HepG2 (cell line): ENCODE data around the gene RGP1. TPM values are rescaled to one million over a fixed set of nuclear protein-coding genes. Genes with fewer than 3 reads are reported as not detected.

Experiments
- BRD4 ChIP-seq: sonication (generic); formaldehyde crosslinking; IDR thresholded peaks from 2 replicates; pipeline ENCODE4 v1.4.0; 2020; ENCODE audit warnings: missing genetic modification reagents
- CAMTA2 ChIP-seq: sonication (generic); formaldehyde crosslinking; IDR thresholded peaks from 2 replicates; pipeline ENCODE4 v1.4.0; 2020; ENCODE audit warnings: mild to moderate bottlenecking, missing genetic modification reagents, borderline replicate concordance
- CBX2 ChIP-seq, 2 experiments: fragments of 200-600 bp in 1 of 2; sonication (generic); formaldehyde crosslinking in 1 of 2; IDR thresholded peaks; 2 replicates each; pipeline versions ENCODE4 v1.7.0 to v1.8.1; 2018 to 2022; ENCODE audit warnings: low read depth in 2 of 2, low read length in 1 of 2, mild to moderate bottlenecking in 1 of 2, missing genetic modification reagents in 1 of 2
- DRAP1 ChIP-seq: IDR thresholded peaks from 2 replicates; pipeline ENCODE4 v1.6.1; 2016; ENCODE audit warnings: missing genetic modification reagents, missing compliant biosample characterization
- E2F5 ChIP-seq: sonication (generic); formaldehyde crosslinking; conservative IDR thresholded peaks from 2 replicates; pipeline ENCODE4 v1.4.0; 2020; ENCODE audit warnings: missing genetic modification reagents
- HCFC1 ChIP-seq: fragments of 150-350 bp; IDR thresholded peaks from 2 replicates; pipeline ENCODE4 v1.6.1; 2014; ENCODE audit warnings: low read depth, low read length
- PHF8 ChIP-seq: sonication (generic); formaldehyde crosslinking; IDR thresholded peaks from 2 replicates; pipeline ENCODE4 v1.5.0; 2020; ENCODE audit warnings: missing genetic modification reagents
- POGZ ChIP-seq: sonication (generic); formaldehyde crosslinking; IDR thresholded peaks from 2 replicates; pipeline ENCODE4 v1.4.0; 2020; ENCODE audit warnings: mild to moderate bottlenecking, missing genetic modification reagents
- RFXANK ChIP-seq: IDR thresholded peaks from 2 replicates; pipeline ENCODE4 v1.6.1; 2016
- SETDB1 ChIP-seq: sonication (generic); formaldehyde crosslinking; IDR thresholded peaks from 2 replicates; pipeline ENCODE4 v1.5.1; 2020; ENCODE audit warnings: missing genetic modification reagents, mild to moderate bottlenecking, borderline replicate concordance
- TOE1 ChIP-seq: sonication (generic); formaldehyde crosslinking; IDR thresholded peaks from 2 replicates; pipeline ENCODE4 v1.4.0; 2020; ENCODE audit warnings: mild to moderate bottlenecking, missing genetic modification reagents
- ZC3H13 ChIP-seq: sonication (generic); formaldehyde crosslinking; IDR thresholded peaks from 2 replicates; pipeline ENCODE4 v1.8.1; 2023; ENCODE audit warnings: mild to moderate bottlenecking, missing genetic modification reagents, moderate library complexity
- ZEB1 ChIP-seq: IDR thresholded peaks from 2 replicates; pipeline ENCODE4 v1.6.1; 2012; ENCODE audit warnings: mild to moderate bottlenecking, low read depth, inconsistent platforms; ENCODE audit not compliant: insufficient replicate concordance
- ZFAT ChIP-seq: sonication (generic); formaldehyde crosslinking; conservative IDR thresholded peaks from 2 replicates; pipeline ENCODE4 v1.8.1; 2023; ENCODE audit warnings: missing genetic modification reagents, inconsistent platforms
- ZMAT5 ChIP-seq: sonication (generic); formaldehyde crosslinking; IDR thresholded peaks from 2 replicates; pipeline ENCODE4 v1.5.0; 2020; ENCODE audit warnings: mild to moderate bottlenecking, low read depth, missing genetic modification reagents, borderline replicate concordance
- ZNF20 ChIP-seq: sonication (generic); formaldehyde crosslinking; IDR thresholded peaks from 2 replicates; pipeline ENCODE4 v1.4.0; 2020; ENCODE audit warnings: mild to moderate bottlenecking, moderate library complexity, missing genetic modification reagents
- ZNF224 ChIP-seq: sonication (generic); formaldehyde crosslinking; IDR thresholded peaks from 2 replicates; pipeline ENCODE4 v1.5.0; 2020; ENCODE audit warnings: mild to moderate bottlenecking, missing genetic modification reagents
- ZNF234 ChIP-seq: sonication (generic); formaldehyde crosslinking; conservative IDR thresholded peaks from 2 replicates; pipeline ENCODE4 v1.5.1; 2020; ENCODE audit warnings: mild to moderate bottlenecking, missing genetic modification reagents
- ZNF484 ChIP-seq: sonication (generic); formaldehyde crosslinking; IDR thresholded peaks from 2 replicates; pipeline ENCODE4 v1.5.1; 2020; ENCODE audit warnings: mild to moderate bottlenecking, low read depth, missing genetic modification reagents, borderline replicate concordance
- ZNF503 ChIP-seq: sonication (generic); formaldehyde crosslinking; IDR thresholded peaks from 2 replicates; pipeline ENCODE4 v1.4.0; 2020; ENCODE audit warnings: missing genetic modification reagents
- ZNF564 ChIP-seq: sonication (generic); formaldehyde crosslinking; IDR thresholded peaks from 2 replicates; pipeline ENCODE4 v1.8.1; 2023; ENCODE audit warnings: mild to moderate bottlenecking, missing genetic modification reagents
- ZNF629 ChIP-seq: sonication (generic); formaldehyde crosslinking; conservative IDR thresholded peaks from 2 replicates; pipeline ENCODE4 v1.5.0; 2020; ENCODE audit warnings: missing genetic modification reagents
- ZNF766 ChIP-seq: sonication (generic); formaldehyde crosslinking; IDR thresholded peaks from 2 replicates; pipeline ENCODE4 v1.5.0; 2020; ENCODE audit warnings: missing genetic modification reagents, borderline replicate concordance
- polyA plus RNA-seq, 8 experiments: library from polyadenylated mRNA; depleted of rRNA in 3 of 8; stranded (reverse) in 7 of 8; unstranded in 1 of 8; fragments of >200 nt; fragmentation: Illumina TruSeq in 4 of 8; extraction: Trizol in 4 of 8; gene quantifications; 2 replicates each; pipeline versions ENCODE4 v1.2.1 to v1.2.3, GENCODE V29; 2011 to 2016; ENCODE audit warnings: low read depth in 4 of 8, missing spikeins in 1 of 8, mixed read lengths in 1 of 8; ENCODE audit not compliant: insufficient read depth in 1 of 8
- total RNA-seq, 5 experiments: library from RNA; depleted of rRNA; stranded (reverse); fragments of >200 nt; fragmentation: Illumina TruSeq; extraction: Trizol; gene quantifications; 2 replicates each; pipeline ENCODE4 v1.2.3, GENCODE V29; 2016; ENCODE audit warnings: low read depth in 1 of 5
- TF ChIP-seq, protein P1 (sequence below): sonication (generic); formaldehyde crosslinking; IDR thresholded peaks from 2 replicates; pipeline ENCODE4 v1.4.0; 2020; ENCODE audit warnings: missing genetic modification reagents, mild to moderate bottlenecking, borderline replicate concordance
- TF ChIP-seq, protein P2 (sequence below): sonication (generic); formaldehyde crosslinking; IDR thresholded peaks from 2 replicates; pipeline ENCODE4 v1.8.0; 2022; ENCODE audit warnings: mild to moderate bottlenecking, missing genetic modification reagents, moderate library complexity

Gene RGP1
- total and polyA plus RNA-seq, 2 of the 13 experiments (the other 11 are each of a cell fraction or from before 2014, with no cell fraction given), result 12.7 to 21.0 TPM

- TF ChIP-seq PHF8 (no peak), ZNF766 (no peak), ZEB1 (no peak), ZNF234 (no peak), TOE1 (CRISPR knock-in tag) (no peak), DRAP1 (no peak), ZNF629 (CRISPR knock-in tag) (no peak), HCFC1 (no peak), ZNF564 (CRISPR knock-in tag) (no peak; the same call in 1 of the 2 replicates), CAMTA2 (CRISPR knock-in tag) (no peak), E2F5 (CRISPR knock-in tag) (no peak), RFXANK (CRISPR knock-in tag) (no peak), ZFAT (CRISPR knock-in tag) (no peak), ZNF484 (CRISPR knock-in tag) (no peak), SETDB1 (CRISPR knock-in tag) (no peak), ZNF503 (CRISPR knock-in tag) (no peak), BRD4 (CRISPR knock-in tag) (0 out of 2 replicates have a peak, but pooled peaks have one; percentile 58), ZNF20 (no peak), CBX2 (IDR thresholded peaks at IDR 0.05; ENCODE audit: low read depth, low read length) (no peak), CBX2 (CRISPR knock-in tag; IDR thresholded peaks at IDR 0.05; ENCODE audit: low read depth) (no peak), ZNF224 (CRISPR knock-in tag) (no peak), ZC3H13 (CRISPR knock-in tag) (0 out of 2 replicates have a peak, but pooled peaks have one; percentile 19), ZMAT5 (CRISPR knock-in tag) (no peak), POGZ (CRISPR knock-in tag) (no peak)
- TF ChIP-seq, protein P1, sequence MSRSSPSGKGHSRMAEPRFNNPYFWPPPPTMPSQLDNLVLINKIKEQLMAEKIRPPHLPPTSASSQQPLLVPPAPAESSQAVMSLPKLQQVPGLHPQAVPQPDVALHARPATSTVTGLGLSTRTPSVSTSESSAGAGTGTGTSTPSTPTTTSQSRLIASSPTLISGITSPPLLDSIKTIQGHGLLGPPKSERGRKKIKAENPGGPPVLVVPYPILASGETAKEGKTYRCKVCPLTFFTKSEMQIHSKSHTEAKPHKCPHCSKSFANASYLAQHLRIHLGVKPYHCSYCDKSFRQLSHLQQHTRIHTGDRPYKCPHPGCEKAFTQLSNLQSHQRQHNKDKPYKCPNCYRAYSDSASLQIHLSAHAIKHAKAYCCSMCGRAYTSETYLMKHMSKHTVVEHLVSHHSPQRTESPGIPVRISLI, result no peak
- TF ChIP-seq, protein P2, sequence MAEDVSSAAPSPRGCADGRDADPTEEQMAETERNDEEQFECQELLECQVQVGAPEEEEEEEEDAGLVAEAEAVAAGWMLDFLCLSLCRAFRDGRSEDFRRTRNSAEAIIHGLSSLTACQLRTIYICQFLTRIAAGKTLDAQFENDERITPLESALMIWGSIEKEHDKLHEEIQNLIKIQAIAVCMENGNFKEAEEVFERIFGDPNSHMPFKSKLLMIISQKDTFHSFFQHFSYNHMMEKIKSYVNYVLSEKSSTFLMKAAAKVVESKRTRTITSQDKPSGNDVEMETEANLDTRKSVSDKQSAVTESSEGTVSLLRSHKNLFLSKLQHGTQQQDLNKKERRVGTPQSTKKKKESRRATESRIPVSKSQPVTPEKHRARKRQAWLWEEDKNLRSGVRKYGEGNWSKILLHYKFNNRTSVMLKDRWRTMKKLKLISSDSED (CRISPR knock-in tag), result no peak
Observed at GRCh38 chr9:35748242-35748857, 737 bp upstream of the RGP1 start (continued).
